ENCODE results near the gene KAZN.

The KAZN gene

GRCh38 chr1:14941864-14942263, 343.4 kb downstream of the KAZN start:
- DNase-seq (ENCODE audit: low read depth): no peak
- TF ChIP-seq CTCF (conservative IDR thresholded peaks at IDR 0.05; ENCODE audit: low read depth, low read length): no peak
- no peak overlapping the region for H3K4me3 ChIP-seq (ENCODE audit: low read length)

- DNase-seq (ENCODE audit: low read depth): no peak
- H3K4me3 ChIP-seq (ENCODE audit: low read length): no peak overlapping the region
- TF ChIP-seq CTCF (conservative IDR thresholded peaks at IDR 0.05; ENCODE audit: low read depth, low read length): no peak
Measured at GRCh38 chr1:14944471-14944985, 346.0 kb downstream of the KAZN start.

- no peak for TF ChIP-seq CTCF (conservative IDR thresholded peaks at IDR 0.05; ENCODE audit: low read depth, low read length)
- H3K4me3 ChIP-seq (ENCODE audit: low read length): peak overlapping the region; percentile 25
- DNase-seq (ENCODE audit: low read depth): peak; percentile 75
Measured at GRCh38 chr1:14945132-14946010, 346.9 kb downstream of the KAZN start.

- peak overlapping the region; percentile 25 for H3K4me3 ChIP-seq (ENCODE audit: low read length)
- DNase-seq (ENCODE audit: low read depth): no peak
- no peak for TF ChIP-seq CTCF (conservative IDR thresholded peaks at IDR 0.05; ENCODE audit: low read depth, low read length)
Measured at GRCh38 chr1:14946011-14946359, 347.5 kb downstream of the KAZN start.

GRCh38 chr1:14946684-14947238, 348.3 kb downstream of the KAZN start:
- no peak for TF ChIP-seq CTCF (conservative IDR thresholded peaks at IDR 0.05; ENCODE audit: low read depth, low read length)
- peak overlapping the region; percentile 31 for H3K4me3 ChIP-seq (ENCODE audit: low read length)

GRCh38 chr1:14947421-14947820, 348.9 kb downstream of the KAZN start:
- peak overlapping the region; percentile 31 for H3K4me3 ChIP-seq (ENCODE audit: low read length)
- no peak for TF ChIP-seq CTCF (conservative IDR thresholded peaks at IDR 0.05; ENCODE audit: low read depth, low read length)
- no peak for DNase-seq (ENCODE audit: low read depth)

More at GRCh38 chr1:14946684-14947238, 348.3 kb downstream of the KAZN start:
- DNase-seq (ENCODE audit: low read depth): no peak
